ENCODE results near the gene HOXB8. TPM values are rescaled to one million over a fixed set of nuclear protein-coding genes. Genes with fewer than 3 reads are reported as not detected.

HOXB8 gene
- polyA plus RNA-seq, 1 donor from 2014 or later: not detected

- Histone ChIP-seq H3K27me3 (ENCODE audit: insufficient read depth, low read depth, low read length) (peaks cover 100% of the 10 kb centered on the region), H2AFZ (ENCODE audit: low read depth, low read length) (no peak overlapping the region), H3K9me3 (ENCODE audit: low read length) (peaks cover 4% of the 10 kb centered on the region), H3K27ac (ENCODE audit: low read length) (no peak overlapping the region), H3K4me3 (ENCODE audit: low read length) (no peak overlapping the region), H4K20me1 (ENCODE audit: insufficient read depth) (no peaks in the 10 kb centered on the region), H3K9ac (ENCODE audit: low read length) (no peak overlapping the region), H3K36me3 (ENCODE audit: insufficient read depth, low read length) (no peaks in the 10 kb centered on the region), H3K4me2 (ENCODE audit: low read length) (no peak overlapping the region), H3F3A (ENCODE audit: insufficient read depth, low read length, poor library complexity, severe bottlenecking) (no peaks in the 10 kb centered on the region), H3K9me2 (ENCODE audit: insufficient read depth, low read length) (no peaks in the 10 kb centered on the region), H3K79me2 (replicated peaks; ENCODE audit: insufficient read depth, low read length) (no peaks in the 10 kb centered on the region)
- TF ChIP-seq EZH2 (IDR thresholded peaks at IDR 0.05; ENCODE audit: borderline replicate concordance, insufficient read depth, low read length, poor library complexity, severe bottlenecking) (no peak), MXI1 (conservative IDR thresholded peaks at IDR 0.05; ENCODE audit: poor library complexity, severe bottlenecking) (no peak), TAF1 (IDR thresholded peaks at IDR 0.05; ENCODE audit: low read depth) (no peak), POLR2AphosphoS5 (IDR thresholded peaks at IDR 0.05) (no peak), SMC3 (conservative IDR thresholded peaks at IDR 0.05; ENCODE audit: poor library complexity) (no peak), CTCF (IDR thresholded peaks at IDR 0.05; ENCODE audit: poor library complexity, severe bottlenecking) (no peak)
- TF ChIP-seq, protein P1, sequence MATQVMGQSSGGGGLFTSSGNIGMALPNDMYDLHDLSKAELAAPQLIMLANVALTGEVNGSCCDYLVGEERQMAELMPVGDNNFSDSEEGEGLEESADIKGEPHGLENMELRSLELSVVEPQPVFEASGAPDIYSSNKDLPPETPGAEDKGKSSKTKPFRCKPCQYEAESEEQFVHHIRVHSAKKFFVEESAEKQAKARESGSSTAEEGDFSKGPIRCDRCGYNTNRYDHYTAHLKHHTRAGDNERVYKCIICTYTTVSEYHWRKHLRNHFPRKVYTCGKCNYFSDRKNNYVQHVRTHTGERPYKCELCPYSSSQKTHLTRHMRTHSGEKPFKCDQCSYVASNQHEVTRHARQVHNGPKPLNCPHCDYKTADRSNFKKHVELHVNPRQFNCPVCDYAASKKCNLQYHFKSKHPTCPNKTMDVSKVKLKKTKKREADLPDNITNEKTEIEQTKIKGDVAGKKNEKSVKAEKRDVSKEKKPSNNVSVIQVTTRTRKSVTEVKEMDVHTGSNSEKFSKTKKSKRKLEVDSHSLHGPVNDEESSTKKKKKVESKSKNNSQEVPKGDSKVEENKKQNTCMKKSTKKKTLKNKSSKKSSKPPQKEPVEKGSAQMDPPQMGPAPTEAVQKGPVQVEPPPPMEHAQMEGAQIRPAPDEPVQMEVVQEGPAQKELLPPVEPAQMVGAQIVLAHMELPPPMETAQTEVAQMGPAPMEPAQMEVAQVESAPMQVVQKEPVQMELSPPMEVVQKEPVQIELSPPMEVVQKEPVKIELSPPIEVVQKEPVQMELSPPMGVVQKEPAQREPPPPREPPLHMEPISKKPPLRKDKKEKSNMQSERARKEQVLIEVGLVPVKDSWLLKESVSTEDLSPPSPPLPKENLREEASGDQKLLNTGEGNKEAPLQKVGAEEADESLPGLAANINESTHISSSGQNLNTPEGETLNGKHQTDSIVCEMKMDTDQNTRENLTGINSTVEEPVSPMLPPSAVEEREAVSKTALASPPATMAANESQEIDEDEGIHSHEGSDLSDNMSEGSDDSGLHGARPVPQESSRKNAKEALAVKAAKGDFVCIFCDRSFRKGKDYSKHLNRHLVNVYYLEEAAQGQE (IDR thresholded peaks at IDR 0.05; ENCODE audit: borderline replicate concordance): no peak
Measured at GRCh38 chr17:48644910-48645557, 29.9 kb upstream of the HOXB8 start.

- H3K4me3 ChIP-seq (ENCODE audit: low read length): no peak overlapping the region
- H2AFZ ChIP-seq (ENCODE audit: low read depth, low read length): no peak overlapping the region
- H3K9ac ChIP-seq (ENCODE audit: low read length): no peak overlapping the region
- H3K4me2 ChIP-seq (ENCODE audit: low read length): no peak overlapping the region
- no peaks in the 10 kb centered on the region for H4K20me1 ChIP-seq (ENCODE audit: insufficient read depth)
- no peaks in the 10 kb centered on the region for H3F3A ChIP-seq (ENCODE audit: insufficient read depth, low read length, poor library complexity, severe bottlenecking)
- H3K36me3 ChIP-seq (ENCODE audit: insufficient read depth, low read length): no peaks in the 10 kb centered on the region
- H3K27ac ChIP-seq (ENCODE audit: low read length): no peak overlapping the region
- H3K79me2 ChIP-seq (replicated peaks; ENCODE audit: insufficient read depth, low read length): no peaks in the 10 kb centered on the region
- H3K9me2 ChIP-seq (ENCODE audit: insufficient read depth, low read length): no peaks in the 10 kb centered on the region
- no peak for TF ChIP-seq POLR2AphosphoS5 (IDR thresholded peaks at IDR 0.05)
- no peak for TF ChIP-seq TAF1 (IDR thresholded peaks at IDR 0.05; ENCODE audit: low read depth)
- TF ChIP-seq CTCF (IDR thresholded peaks at IDR 0.05; ENCODE audit: poor library complexity, severe bottlenecking): no peak
- TF ChIP-seq RAD21 (conservative IDR thresholded peaks at IDR 0.05): no peak
- TF ChIP-seq EP300 (conservative IDR thresholded peaks at IDR 0.05; ENCODE audit: poor library complexity, severe bottlenecking): no peak
- TF ChIP-seq MXI1 (conservative IDR thresholded peaks at IDR 0.05; ENCODE audit: poor library complexity, severe bottlenecking): no peak
- no peak for TF ChIP-seq SMC3 (conservative IDR thresholded peaks at IDR 0.05; ENCODE audit: poor library complexity)
- TF ChIP-seq EZH2 (IDR thresholded peaks at IDR 0.05; ENCODE audit: borderline replicate concordance, insufficient read depth, low read length, poor library complexity, severe bottlenecking): no peak
- TF ChIP-seq, protein P1 (IDR thresholded peaks at IDR 0.05; ENCODE audit: borderline replicate concordance): no peak
- peaks cover 100% of the 10 kb centered on the region for H3K27me3 ChIP-seq (ENCODE audit: insufficient read depth, low read depth, low read length)
- peaks cover 4% of the 10 kb centered on the region for H3K9me3 ChIP-seq (ENCODE audit: low read length)
Measured at GRCh38 chr17:48644159-48644558, 29.1 kb upstream of the HOXB8 start.

Measured in neural cell (in vitro differentiated cells).